ENCODE data around the gene OR13C3.

OR13C3 gene

GRCh38 chr9:104514901-104515300 is 21.8 kb downstream of the OR13C3 start:
- Mint-ChIP-seq H3K27me3 (no peaks in the 10 kb centered on the region), H3K4me1 (ENCODE audit: low read depth in 2 of 2) (no peaks in the 10 kb centered on the region), H3K36me3 (ENCODE audit: insufficient read depth) (no peaks in the 10 kb centered on the region), H3K4me3 (no peak overlapping the region), H3K9me3 (peaks cover 6 to 15% of the 10 kb centered on the region in 2 donors), H3K27ac (no peak overlapping the region)
- no peak for DNase-seq
- ATAC-seq (replicated peaks): no peak

DNA sequence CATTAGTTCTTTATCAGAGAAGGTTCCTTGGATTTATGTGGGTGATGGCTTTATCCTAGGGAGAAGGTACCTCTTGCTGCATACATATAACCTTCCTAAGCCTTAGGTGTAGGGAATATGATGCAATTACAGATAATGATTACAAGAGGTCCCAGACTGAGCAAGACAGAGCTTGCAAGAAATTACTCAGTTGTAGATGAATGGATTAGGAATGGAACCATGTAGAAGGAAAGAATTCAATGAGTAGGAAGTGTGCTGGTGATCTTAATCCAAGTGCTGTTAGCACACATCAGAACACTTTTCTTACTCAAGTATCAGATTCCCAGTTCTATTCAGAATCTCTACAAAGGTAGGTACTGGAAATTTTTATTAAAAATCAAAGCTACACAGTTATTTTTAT is 30.1 kb downstream of the OR13C3 start:
- ATAC-seq (replicated peaks): no peak
- H3K4me1 Mint-ChIP-seq (ENCODE audit: low read depth in 2 of 2): no peaks in the 10 kb centered on the region
- H3K36me3 Mint-ChIP-seq (ENCODE audit: insufficient read depth): no peaks in the 10 kb centered on the region
- H3K27me3 Mint-ChIP-seq: no peaks in the 10 kb centered on the region
- H3K4me3 Mint-ChIP-seq: no peak overlapping the region
- no peak overlapping the region for H3K27ac Mint-ChIP-seq
- H3K9me3 Mint-ChIP-seq: peaks cover 0 to 15% of the 10 kb centered on the region in 2 donors
- DNase-seq: no peak

- no peaks in the 10 kb centered on the region for H3K27me3 Mint-ChIP-seq
- no peak within 1 kb of the TSS for H3K27ac Mint-ChIP-seq
- no peaks in the 10 kb centered on the region for H3K4me1 Mint-ChIP-seq (ENCODE audit: low read depth in 2 of 2)
- H3K9me3 Mint-ChIP-seq: peaks cover 0 to 8% of the 10 kb centered on the region in 2 donors
- H3K4me3 Mint-ChIP-seq: no peak within 1 kb of the TSS
- ATAC-seq (replicated peaks): no peak
- no peak for DNase-seq
- H3K36me3 Mint-ChIP-seq (ENCODE audit: insufficient read depth): no peaks in the 10 kb centered on the region
These were observed 32.7 kb downstream of the OR13C3 start, which contains the start of gene OR13F1 for GRCh38 chr9:104503963-104504362. OR13F1 (plus strand) TSS chr9:104504263; CDS start chr9:104504263, 0 bp downstream.

GRCh38 chr9:104503440-104503839 is 33.2 kb downstream of the OR13C3 start:
- peaks cover 0 to 8% of the 10 kb centered on the region in 2 donors for H3K9me3 Mint-ChIP-seq
- H3K4me3 Mint-ChIP-seq: no peak overlapping the region
- no peak for ATAC-seq (replicated peaks)
- H3K36me3 Mint-ChIP-seq (ENCODE audit: insufficient read depth): no peaks in the 10 kb centered on the region
- no peak for DNase-seq
- no peaks in the 10 kb centered on the region for H3K27me3 Mint-ChIP-seq
- H3K27ac Mint-ChIP-seq: no peak overlapping the region
- H3K4me1 Mint-ChIP-seq (ENCODE audit: low read depth in 2 of 2): no peaks in the 10 kb centered on the region

GRCh38 chr9:104494808-104495207 is 41.8 kb downstream of the OR13C3 start:
- Mint-ChIP-seq H3K4me3 (no peak overlapping the region), H3K27ac (no peak overlapping the region), H3K9me3 (peaks cover 0 to 2% of the 10 kb centered on the region in 2 donors), H3K4me1 (ENCODE audit: low read depth in 2 of 2) (no peaks in the 10 kb centered on the region), H3K27me3 (no peaks in the 10 kb centered on the region), H3K36me3 (ENCODE audit: insufficient read depth) (no peaks in the 10 kb centered on the region)
- ATAC-seq (replicated peaks): no peak
- DNase-seq: no peak
